Posterior cingulate gyrus (tissue), 11 donors: ENCODE data around the gene RAVER2.

Experiments used
- DNase-seq, 10 donors: peaks; one replicate each; pipeline versions ENCODE4 v3.0.0 to v3.0.0-alpha.2; 2020 to 2021; ENCODE audit warnings: mixed read lengths in 3 of 10
- intact Hi-C: fragments of 100-400 bp; cut with DNase I; formaldehyde crosslinking; loops from one replicate; pipeline ENCODE4 v1.15.1; 2023

RAVER2 gene

GRCh38 chr1:64842224-64842623 lies 97.3 kb downstream of the RAVER2 start:
- intact Hi-C loops, result no loop called here
- DNase-seq, result no peak

DNA sequence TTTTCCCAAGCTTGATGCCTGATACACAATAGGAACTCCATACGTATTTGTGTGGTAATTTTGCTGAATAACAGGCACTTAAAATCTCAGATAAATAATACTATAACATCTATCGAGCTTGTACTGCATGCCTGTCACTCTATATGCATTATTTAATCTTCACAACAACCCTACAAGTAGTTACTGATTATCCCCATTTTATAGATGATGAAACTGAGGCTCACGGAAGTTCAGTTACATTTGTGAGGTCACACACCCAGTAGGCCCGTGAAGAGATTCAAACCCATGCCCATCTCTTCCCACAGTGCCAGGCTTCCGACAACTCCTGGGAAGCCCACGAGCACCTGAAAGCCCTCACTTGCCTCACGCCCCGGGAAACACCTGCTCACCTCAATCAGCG lies 98.8 kb downstream of the RAVER2 start:
- DNase-seq, result no peak
- intact Hi-C loops, result no loop called here

DNA sequence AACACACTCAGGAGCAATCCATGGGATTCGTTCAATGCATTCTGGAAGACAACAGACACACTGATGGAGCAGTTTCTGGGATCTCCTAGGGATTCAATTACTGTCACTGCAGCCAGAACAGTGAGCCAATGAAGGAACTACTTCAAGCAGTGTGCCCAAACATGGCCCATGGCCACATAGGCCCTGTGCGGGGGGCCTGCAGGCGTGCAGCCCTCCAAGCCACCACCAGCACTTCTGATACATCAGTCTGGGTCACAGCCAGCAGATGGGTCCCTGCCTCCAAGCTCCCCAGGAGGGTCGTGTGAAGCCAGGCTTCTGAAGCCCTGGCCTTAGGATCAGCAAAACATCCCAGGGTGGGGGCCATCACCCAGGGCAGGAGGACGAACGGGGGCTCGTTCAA lies 99.3 kb downstream of the RAVER2 start:
- DNase-seq, result no peak
- intact Hi-C loops, result no loop called here

DNA sequence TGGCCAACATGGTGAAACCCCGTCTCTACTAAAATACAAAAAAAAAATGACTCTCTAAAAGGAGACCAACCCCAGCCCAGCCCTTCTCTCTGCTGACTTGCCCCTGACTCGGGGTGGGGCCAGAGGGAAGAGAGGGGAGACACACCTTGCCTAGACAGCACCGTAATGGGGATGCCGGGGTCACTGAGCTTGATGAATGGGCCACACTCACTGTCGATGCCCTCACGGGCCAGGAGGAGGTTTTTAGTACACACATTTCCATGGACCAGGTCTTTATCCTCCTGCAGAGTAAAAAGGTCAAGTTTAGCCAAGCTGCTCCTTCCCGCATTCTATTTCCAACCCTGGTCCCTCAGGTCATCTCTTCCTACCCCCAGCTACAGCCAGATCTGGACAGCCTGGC lies 99.7 kb downstream of the RAVER2 start:
- intact Hi-C loops, result no loop called here
- DNase-seq, result no peak

DNA sequence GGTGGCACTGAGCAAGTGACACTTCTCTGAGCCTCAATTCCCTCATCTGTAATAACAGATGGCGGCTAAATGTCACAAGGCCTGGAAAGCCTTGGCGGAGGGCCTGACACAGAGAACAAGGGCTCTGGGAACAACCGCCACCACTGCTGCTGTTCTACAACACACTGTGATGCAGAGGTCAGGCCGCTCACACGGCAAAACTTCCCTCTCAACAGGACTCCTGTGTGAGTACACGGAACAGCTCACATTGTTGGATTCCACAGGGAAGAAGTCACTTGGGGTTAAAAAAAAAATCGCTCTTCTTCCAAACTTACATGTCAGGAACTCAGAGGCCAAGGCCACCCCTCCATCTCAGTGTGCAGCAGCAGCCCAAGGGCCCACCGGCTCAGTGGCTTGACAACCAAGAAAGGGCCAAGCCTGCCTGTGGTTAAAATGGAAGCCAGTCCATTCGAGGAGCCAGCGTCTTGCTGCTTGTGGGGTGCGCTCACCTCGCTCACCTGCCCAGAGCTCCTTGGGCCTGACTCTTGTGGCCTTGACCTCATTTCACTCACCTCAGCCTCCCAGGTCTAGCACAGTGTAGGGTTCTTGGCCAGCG lies 101.1 kb downstream of the RAVER2 start:
- no peak for DNase-seq
- intact Hi-C loops, result no loop called here

- no peak for DNase-seq
- intact Hi-C loops, result no loop called here
Measured at GRCh38 chr1:64846573-64847430, 101.9 kb downstream of the RAVER2 start.

DNA sequence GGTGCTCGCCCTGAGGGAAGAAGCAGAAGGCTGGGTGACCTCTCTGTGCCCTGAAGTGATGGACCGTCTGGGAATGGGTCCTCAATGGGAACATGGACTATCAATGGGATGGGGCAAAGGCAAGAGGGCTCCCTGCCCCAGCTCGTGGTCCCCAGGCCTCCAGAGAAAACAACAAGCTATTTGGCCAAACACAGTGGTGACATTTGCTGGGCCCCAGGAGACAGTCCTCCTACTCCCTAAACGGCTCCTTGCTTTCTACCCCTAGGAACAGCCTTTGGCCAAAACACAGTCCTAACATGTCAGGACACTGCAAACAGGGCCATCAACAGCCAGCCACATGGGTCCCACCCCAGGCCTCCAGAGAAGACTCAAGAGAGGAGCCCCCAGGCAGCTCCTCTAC lies 102.8 kb downstream of the RAVER2 start:
- DNase-seq, result no peak
- intact Hi-C loops, result no loop called here

- intact Hi-C loops, result no loop called here
- DNase-seq, result no peak
Measured at GRCh38 chr1:64848136-64848535, 103.3 kb downstream of the RAVER2 start.

GRCh38 chr1:64848803-64849202 lies 103.9 kb downstream of the RAVER2 start:
- intact Hi-C loops, result no loop called here
- no peak for DNase-seq

DNA sequence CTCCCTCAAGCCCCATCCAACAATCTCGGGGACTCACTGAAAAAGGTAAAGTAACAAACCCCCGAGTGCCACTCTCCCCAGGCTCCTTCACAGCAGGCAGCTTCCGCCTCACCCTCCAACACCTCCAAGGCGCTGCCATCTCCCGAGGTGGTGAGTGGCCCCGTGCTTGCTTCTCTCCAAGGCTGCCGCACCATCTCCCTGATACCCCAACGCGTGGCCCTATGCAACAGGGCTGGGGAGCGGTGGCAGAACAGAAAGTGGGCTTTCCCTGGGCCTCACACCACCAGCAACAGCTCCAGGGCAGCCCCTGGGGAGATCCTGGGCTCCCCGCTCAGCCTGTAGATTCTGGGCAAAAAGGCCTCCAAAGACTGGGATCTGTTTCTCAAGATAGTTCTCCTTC lies 105.1 kb downstream of the RAVER2 start:
- intact Hi-C loops, result no loop called here
- DNase-seq, result no peak

DNA sequence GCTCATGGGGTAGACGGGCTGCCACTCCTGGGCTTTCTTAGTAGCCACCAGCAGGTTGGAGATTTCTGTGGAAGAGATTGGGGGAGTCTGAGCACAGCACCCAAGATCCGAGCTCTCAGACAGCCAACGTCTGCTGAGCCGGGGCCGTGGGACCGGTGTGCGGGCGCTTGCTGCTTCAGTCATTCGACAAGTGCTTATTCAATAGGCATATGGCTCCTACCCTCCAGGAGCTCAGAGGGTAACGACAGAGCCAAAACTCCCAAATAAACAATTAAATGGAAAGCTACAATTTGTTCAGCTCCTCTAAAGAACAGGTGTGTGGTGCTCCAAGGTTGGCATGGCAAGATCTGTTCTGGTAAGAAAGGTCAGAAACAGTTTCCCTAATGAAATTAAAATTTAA lies 106.0 kb downstream of the RAVER2 start:
- no peak for DNase-seq
- intact Hi-C loops, result no loop called here

- DNase-seq, result no peak
- intact Hi-C loops, result no loop called here
Measured at GRCh38 chr1:64851664-64852063, 106.8 kb downstream of the RAVER2 start.

GRCh38 chr1:64854674-64855073 lies 109.8 kb downstream of the RAVER2 start:
- DNase-seq, result no peak
- intact Hi-C loops, result no loop called here

GRCh38 chr1:64855557-64855956 lies 110.7 kb downstream of the RAVER2 start:
- intact Hi-C loops, result no loop called here
- no peak for DNase-seq

DNA sequence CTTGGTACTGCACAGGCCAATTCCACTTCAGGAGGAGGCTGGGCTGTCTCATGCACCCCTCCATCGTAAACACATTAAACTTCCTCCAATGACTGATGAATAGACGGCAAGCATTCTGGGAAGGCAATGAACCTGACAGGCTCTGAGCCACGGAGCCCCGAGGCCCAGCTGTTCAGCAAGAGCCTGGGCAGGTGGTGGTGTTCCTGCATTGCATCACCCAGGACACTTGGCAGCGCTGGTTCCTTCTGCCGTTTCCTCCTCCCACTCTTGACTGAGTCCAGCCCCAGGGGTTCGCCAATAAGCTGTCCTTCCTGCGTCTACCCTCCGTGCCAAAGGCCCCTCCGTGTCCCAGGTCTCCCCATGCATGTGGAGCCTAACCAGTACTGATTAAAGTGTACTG lies 111.7 kb downstream of the RAVER2 start:
- peak in 2 of 10 donors; percentile 21 to 87 for DNase-seq
- intact Hi-C loops, result no loop called here

GRCh38 chr1:64857347-64857746 lies 112.5 kb downstream of the RAVER2 start:
- intact Hi-C loops, result no loop called here
- no peak for DNase-seq

DNA sequence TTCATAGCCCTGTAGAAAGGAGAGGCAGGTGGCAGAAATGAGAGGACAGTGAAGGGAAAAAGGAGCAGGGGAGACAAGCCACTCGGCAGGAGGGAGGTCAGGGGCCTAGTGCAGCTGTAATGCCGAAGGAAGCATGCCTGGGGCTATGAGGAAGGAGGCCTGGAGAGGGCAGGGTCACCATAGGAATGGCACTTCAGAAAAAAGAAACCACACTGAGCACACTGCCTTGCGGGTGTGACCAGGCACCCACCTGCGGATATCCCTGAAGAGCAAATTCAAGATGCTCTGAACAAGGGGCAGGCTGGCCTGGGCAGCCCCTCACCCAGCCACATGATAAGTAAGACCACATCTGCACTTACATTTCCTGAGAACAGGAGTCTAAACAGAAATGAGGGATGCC lies 116.7 kb downstream of the RAVER2 start:
- DNase-seq, result no peak
- intact Hi-C loops, result no loop called here

DNA sequence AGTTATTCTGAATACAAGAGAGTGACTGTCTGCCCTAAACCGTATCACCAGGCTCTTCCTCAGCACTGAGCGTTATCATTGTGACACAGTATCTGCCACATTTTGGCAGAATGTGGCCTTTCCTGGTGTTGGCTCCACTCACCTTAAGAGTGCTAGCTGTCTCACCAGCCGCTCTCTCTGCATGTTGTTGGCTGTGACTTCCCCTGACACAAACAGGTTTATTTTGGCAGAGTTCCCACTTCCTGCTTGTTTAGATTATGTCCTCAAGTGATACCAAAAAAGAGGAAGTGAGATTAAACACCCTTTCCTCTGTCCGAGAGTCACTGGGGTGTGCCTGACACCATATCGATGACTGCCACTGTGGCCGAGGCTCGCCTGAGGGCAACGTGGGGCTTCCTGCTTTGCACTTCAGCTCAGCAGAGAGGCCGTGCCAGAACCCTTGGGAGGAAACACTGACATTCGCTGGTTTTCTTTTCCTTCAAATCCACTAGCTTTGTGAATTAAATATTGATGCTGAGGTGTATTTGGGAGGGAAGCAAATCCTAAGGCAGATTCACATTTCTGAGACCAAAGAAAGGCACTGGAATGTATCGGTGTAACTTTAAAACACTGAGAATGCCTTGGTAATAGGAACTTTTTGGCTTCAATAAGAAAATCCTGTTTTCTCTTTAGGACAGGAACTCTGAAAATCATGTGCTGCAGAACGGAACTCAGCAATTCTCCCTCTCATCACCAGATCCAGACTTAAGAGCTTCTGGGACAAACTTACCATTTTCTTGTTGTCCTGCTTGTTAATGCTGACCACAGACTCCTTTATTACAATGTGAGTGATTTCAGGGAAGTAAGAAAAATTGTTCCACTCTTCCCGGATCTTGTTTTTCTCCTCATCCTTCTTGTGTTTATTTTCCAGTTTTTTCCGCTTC lies 119.4 kb downstream of the RAVER2 start:
- intact Hi-C loops, result no loop called here
- no peak for DNase-seq

DNA sequence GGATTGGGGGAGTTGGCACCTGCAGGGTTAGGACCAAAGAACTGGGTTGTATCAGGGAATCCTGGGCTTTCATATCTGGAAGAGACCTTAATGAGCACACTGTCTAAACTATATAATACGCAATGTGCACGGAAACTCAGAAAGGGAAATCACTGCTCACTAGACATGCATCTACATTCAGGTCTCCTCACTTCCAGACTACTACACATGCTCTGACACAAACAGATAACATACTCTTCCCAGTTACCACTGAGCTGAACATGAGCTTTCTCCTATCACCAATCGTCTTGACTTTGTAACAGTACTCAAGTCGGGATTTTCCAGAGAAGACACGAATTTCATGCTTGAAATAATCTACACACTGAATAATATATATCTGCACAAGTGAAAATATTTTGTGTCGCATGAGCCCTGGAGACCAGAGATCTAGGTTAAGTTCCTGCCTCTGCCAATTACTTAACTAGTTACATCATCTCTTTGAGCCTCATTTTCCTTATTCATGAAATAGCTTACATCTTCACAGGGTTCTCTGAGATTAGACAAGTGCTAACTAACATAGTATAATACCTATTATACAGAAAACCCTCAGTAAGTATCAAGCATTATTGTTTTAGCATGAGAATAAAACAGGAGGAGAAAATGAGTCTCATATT lies 120.4 kb downstream of the RAVER2 start:
- intact Hi-C loops, result no loop called here
- no peak for DNase-seq

DNA sequence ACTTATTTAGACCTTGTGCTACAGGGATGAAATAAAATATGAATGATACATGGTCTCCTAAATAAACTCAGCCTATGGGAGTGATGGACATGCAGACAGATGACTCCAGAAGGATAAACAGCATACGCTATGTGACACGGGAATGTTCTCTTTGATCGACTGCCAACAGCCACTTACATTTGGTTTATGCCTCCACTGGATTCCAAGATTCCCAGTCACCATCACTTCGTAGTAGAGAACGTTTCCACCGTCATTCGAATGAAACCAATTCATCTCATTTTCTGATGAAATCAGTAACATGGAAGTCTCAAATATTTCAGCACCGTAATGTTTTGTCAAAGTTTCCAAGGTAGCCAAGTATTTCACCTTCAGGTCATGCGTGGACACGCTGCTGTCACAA lies 121.8 kb downstream of the RAVER2 start:
- intact Hi-C loops, result no loop called here
- DNase-seq, result no peak

GRCh38 chr1:64867266-64867665 lies 122.4 kb downstream of the RAVER2 start:
- intact Hi-C loops, result no loop called here

More at GRCh38 chr1:64867266-64867665, 122.4 kb downstream of the RAVER2 start:
- no peak for DNase-seq
